ENCODE data around the gene FYB2. TPM values are rescaled to one million over a fixed set of nuclear protein-coding genes. Genes with fewer than 3 reads are reported as not detected.

The FYB2 gene
- polyA plus RNA-seq, 2 of the 4 experiments (the other 2 are of a cell fraction) = not detected

- CTCF ChIA-PET = interaction anchor here (0.8 to 3.0 kb wide), 20 partner anchors 9 to 1825 kb away, joined by 3 to 13 read pairs (median 4); no protein-coding TSS in a partner anchor
- Histone ChIP-seq H3K27ac (no peak overlapping the region), H3K4me2 (peak overlapping the region; percentile 56), H3K4me1 (peaks cover 5% of the 10 kb centered on the region), H3K9me3 (no peaks in the 10 kb centered on the region), H3K4me3 (no peak overlapping the region)
- ATAC-seq (no peak), DNase-seq (ENCODE audit: low read depth in 1 of 2, low spot score in 1 of 2) (no peak), FAIRE-seq (no peak)
- WGBS (ENCODE audit: missing lambda C conversion rate) = 0% methylated on average over 1 of the region's 1 CpG
- TF ChIP-seq ESRRA (IDR thresholded peaks at IDR 0.05; ENCODE audit: borderline replicate concordance, low read length) (no peak), POLR2AphosphoS2 (conservative IDR thresholded peaks at IDR 0.05; ENCODE audit: low read length) (no peak), MAZ (IDR thresholded peaks at IDR 0.05; ENCODE audit: borderline replicate concordance, low read depth, low read length) (no peak)
- POLR2A ChIA-PET = no interaction called here
These were observed 2.2 kb upstream of the FYB2 start for GRCh38 chr1:56821462-56821797.

DNA sequence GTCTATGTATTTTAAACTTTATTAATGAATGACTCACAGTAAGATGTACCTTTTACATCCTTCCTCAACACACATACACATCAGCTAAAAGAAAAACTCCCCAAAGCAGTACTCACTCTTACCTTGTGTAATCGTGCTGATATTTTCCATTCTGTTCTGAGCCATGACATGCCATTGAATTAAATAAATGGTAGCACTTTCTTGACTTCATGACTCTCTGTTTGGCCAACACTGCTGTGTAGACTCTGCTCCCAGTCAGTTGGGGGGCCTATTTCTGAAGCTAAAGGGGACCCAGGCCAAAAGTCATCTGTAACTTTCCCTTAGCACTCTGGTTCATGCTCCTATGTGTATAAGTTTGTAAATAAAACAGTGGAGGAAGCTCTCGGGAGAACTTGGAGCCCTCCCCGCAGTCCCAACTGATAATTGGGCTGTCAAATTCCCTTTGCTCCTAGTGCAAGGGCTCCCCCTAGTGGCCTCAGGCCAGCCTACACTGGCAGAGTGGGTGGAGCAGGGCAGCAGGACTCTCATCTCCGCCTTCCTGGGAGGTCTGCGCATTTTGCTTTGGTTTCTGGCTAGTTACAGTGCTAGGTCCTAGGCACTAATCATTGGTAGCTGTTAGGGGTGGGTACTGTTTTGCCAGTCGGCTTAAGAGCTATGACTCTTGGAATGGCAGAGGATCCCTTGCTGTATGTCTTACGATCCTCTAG, 1.7 kb upstream of the FYB2 start:
- POLR2A ChIA-PET = no interaction called here

DNA sequence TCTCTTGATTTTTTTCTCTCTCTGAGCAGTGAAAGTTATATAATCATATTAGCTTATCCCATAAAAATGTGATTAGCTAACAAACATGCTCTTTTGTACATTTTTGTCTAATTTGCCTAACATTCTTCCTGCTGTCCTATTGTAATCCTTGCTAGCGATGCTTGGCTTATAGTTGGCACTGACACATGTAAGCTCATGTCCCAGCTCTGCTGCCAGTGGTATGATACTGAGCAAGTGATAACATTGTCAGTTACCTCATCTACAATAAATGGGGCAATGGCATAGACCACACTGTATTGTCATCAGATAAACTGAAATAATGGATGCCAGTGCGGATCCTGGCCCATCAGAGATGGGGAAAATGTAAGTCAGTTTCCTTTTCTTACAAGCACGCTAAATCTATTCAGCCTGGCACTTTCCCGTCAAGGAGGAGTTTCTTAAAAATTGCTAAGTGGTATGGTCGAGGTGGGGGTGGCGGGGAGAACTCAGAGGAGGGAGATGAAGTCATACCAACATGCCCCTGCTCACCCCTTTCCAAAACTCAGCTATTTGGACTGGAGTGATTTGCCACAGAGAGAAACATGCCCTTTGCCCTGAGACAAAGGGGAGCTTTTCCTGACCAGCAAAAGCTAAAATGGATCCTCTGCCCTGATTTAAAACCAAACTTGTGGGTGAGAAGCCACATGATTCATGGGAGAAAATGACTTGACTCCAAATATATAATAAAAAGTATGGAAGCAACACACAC, 1.3 kb downstream of the FYB2 start:
- Histone ChIP-seq H3K4me1 (peaks cover 5% of the 10 kb centered on the region), H3K4me2 (no peak overlapping the region), H3K9me3 (no peaks in the 10 kb centered on the region; the same call in 2 of the 3 replicates), H3K27ac (no peak overlapping the region), H3K4me3 (no peak overlapping the region)
- FAIRE-seq (no peak), DNase-seq (ENCODE audit: low read depth in 1 of 2, low spot score in 1 of 2) (no peak), ATAC-seq (no peak)
- CTCF ChIA-PET = interaction anchor here (1.5 kb wide), 1 partner anchor 13 kb away, joined by 3 read pairs; no protein-coding TSS in a partner anchor
- POLR2A ChIA-PET = no interaction called here
- TF ChIP-seq TP53 (CRISPR knock-in tag; IDR thresholded peaks at IDR 0.05) (no peak), RAD21 (conservative IDR thresholded peaks at IDR 0.05 in 1 of 2, IDR thresholded peaks at IDR 0.05 in 1 of 2) (no peak), SMC3 (IDR thresholded peaks at IDR 0.05) (no peak), BHLHE40 (IDR thresholded peaks at IDR 0.05; ENCODE audit: low read depth, low read length) (no peak), ZC3H11A (IDR thresholded peaks at IDR 0.05) (no peak), TFCP2L1 (CRISPR knock-in tag; IDR thresholded peaks at IDR 0.05) (no peak), JUN (IDR thresholded peaks at IDR 0.05) (no peak), HEYL (CRISPR knock-in tag; IDR thresholded peaks at IDR 0.05) (no peak), RNF2 (IDR thresholded peaks at IDR 0.05; ENCODE audit: borderline replicate concordance, low read depth) (no peak), EHF (CRISPR knock-in tag; IDR thresholded peaks at IDR 0.05) (no peak), POLR2AphosphoS2 (conservative IDR thresholded peaks at IDR 0.05; ENCODE audit: low read length) (no peak), ZSCAN20 (CRISPR knock-in tag; IDR thresholded peaks at IDR 0.05) (no peak), CBX8 (IDR thresholded peaks at IDR 0.05) (no peak), ZNF302 (CRISPR knock-in tag; IDR thresholded peaks at IDR 0.05) (no peak), MAZ (IDR thresholded peaks at IDR 0.05; ENCODE audit: borderline replicate concordance, low read depth, low read length) (no peak), CHD2 (IDR thresholded peaks at IDR 0.05; ENCODE audit: low read length, partially characterized antibody) (no peak)
- TF ChIP-seq, protein P1, sequence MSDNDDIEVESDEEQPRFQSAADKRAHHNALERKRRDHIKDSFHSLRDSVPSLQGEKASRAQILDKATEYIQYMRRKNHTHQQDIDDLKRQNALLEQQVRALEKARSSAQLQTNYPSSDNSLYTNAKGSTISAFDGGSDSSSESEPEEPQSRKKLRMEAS (IDR thresholded peaks at IDR 0.05) = no peak
- TF ChIP-seq, protein P2, sequence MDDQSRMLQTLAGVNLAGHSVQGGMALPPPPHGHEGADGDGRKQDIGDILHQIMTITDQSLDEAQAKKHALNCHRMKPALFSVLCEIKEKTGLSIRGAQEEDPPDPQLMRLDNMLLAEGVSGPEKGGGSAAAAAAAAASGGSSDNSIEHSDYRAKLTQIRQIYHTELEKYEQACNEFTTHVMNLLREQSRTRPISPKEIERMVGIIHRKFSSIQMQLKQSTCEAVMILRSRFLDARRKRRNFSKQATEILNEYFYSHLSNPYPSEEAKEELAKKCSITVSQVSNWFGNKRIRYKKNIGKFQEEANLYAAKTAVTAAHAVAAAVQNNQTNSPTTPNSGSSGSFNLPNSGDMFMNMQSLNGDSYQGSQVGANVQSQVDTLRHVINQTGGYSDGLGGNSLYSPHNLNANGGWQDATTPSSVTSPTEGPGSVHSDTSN (IDR thresholded peaks at IDR 0.05) = no peak
- TF ChIP-seq, protein P3, sequence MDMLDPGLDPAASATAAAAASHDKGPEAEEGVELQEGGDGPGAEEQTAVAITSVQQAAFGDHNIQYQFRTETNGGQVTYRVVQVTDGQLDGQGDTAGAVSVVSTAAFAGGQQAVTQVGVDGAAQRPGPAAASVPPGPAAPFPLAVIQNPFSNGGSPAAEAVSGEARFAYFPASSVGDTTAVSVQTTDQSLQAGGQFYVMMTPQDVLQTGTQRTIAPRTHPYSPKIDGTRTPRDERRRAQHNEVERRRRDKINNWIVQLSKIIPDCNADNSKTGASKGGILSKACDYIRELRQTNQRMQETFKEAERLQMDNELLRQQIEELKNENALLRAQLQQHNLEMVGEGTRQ (IDR thresholded peaks at IDR 0.05) = no peak
- WGBS (ENCODE audit: missing lambda C conversion rate) = 71% methylated on average over 6 of the region's 6 CpGs

More for the DNA sequence above, 1.7 kb upstream of the FYB2 start:
- whole genome bisulfite sequencing (ENCODE audit: missing lambda C conversion rate) = 25% methylated on average over 7 of the region's 7 CpGs
- Histone ChIP-seq H3K4me3 (no peak overlapping the region), H3K9me3 (no peaks in the 10 kb centered on the region), H3K4me2 (peak overlapping the region; percentile 56), H3K27ac (no peak overlapping the region), H3K4me1 (peaks cover 5% of the 10 kb centered on the region)
- peak; percentile 68 for TF ChIP-seq SMC3 (IDR thresholded peaks at IDR 0.05)
- TF ChIP-seq, protein P1 (IDR thresholded peaks at IDR 0.05) = no peak
- TF ChIP-seq, protein P4, sequence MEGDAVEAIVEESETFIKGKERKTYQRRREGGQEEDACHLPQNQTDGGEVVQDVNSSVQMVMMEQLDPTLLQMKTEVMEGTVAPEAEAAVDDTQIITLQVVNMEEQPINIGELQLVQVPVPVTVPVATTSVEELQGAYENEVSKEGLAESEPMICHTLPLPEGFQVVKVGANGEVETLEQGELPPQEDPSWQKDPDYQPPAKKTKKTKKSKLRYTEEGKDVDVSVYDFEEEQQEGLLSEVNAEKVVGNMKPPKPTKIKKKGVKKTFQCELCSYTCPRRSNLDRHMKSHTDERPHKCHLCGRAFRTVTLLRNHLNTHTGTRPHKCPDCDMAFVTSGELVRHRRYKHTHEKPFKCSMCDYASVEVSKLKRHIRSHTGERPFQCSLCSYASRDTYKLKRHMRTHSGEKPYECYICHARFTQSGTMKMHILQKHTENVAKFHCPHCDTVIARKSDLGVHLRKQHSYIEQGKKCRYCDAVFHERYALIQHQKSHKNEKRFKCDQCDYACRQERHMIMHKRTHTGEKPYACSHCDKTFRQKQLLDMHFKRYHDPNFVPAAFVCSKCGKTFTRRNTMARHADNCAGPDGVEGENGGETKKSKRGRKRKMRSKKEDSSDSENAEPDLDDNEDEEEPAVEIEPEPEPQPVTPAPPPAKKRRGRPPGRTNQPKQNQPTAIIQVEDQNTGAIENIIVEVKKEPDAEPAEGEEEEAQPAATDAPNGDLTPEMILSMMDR (IDR thresholded peaks at IDR 0.05) = peak; percentile 76
- peak; percentile 80 to 83 for TF ChIP-seq RAD21 (conservative IDR thresholded peaks at IDR 0.05 in 1 of 2, IDR thresholded peaks at IDR 0.05 in 1 of 2)
- CTCF ChIA-PET = interaction anchor here (0.5 to 3.0 kb wide), 29 partner anchors 9 to 1850 kb away, joined by 3 to 13 read pairs (median 4); no protein-coding TSS in a partner anchor
- ATAC-seq = peak; percentile 89 to 98
- peak; percentile 57 to 69 for DNase-seq (ENCODE audit: low read depth in 1 of 2, low spot score in 1 of 2)
- FAIRE-seq = no peak

Measured in A549 (cell line).